ENCODE data around the gene CCDC146.
A peak's percentile ranks its signal among the peaks of the same experiment; 100 is the strongest.
"Not testable (repeated sequence)": the region's sequence is repeated elsewhere in the genome, so short reads cannot be mapped to it uniquely, and the experiment has no call there.

The CCDC146 gene

GRCh38 chr7:77154917-77155464 lies 32.6 kb downstream of the CCDC146 start:
- not testable (repeated sequence) for DNase-seq

GRCh38 chr7:77155601-77156377 lies 33.4 kb downstream of the CCDC146 start:
- DNase-seq = not testable (repeated sequence)

GRCh38 chr7:77157034-77157433 lies 34.6 kb downstream of the CCDC146 start:
- not testable (repeated sequence) for DNase-seq

- no peak for DNase-seq
These were observed 35.0 kb downstream of the CCDC146 start for GRCh38 chr7:77157446-77157845.

GRCh38 chr7:77171073-77171472 lies 48.7 kb downstream of the CCDC146 start:
- DNase-seq = not testable (repeated sequence)

GRCh38 chr7:77172437-77173172 lies 50.2 kb downstream of the CCDC146 start:
- not testable (repeated sequence) for DNase-seq

- not testable (repeated sequence) for DNase-seq
These were observed 52.0 kb downstream of the CCDC146 start for GRCh38 chr7:77174418-77174817.

- DNase-seq = not testable (repeated sequence)
These were observed 52.9 kb downstream of the CCDC146 start for GRCh38 chr7:77175274-77175800.

GRCh38 chr7:77177321-77177904 lies 55.0 kb downstream of the CCDC146 start:
- DNase-seq = not testable (repeated sequence)

- DNase-seq = not testable (repeated sequence)
These were observed 55.6 kb downstream of the CCDC146 start for GRCh38 chr7:77178024-77178423.

GRCh38 chr7:77181015-77181595 lies 58.7 kb downstream of the CCDC146 start:
- no peak for DNase-seq

- DNase-seq = no peak
These were observed 59.3 kb downstream of the CCDC146 start for GRCh38 chr7:77181734-77182133.

- DNase-seq = no peak
These were observed 59.8 kb downstream of the CCDC146 start for GRCh38 chr7:77182261-77182660.

GRCh38 chr7:77184463-77184862 lies 62.0 kb downstream of the CCDC146 start:
- DNase-seq = no peak

- no peak for DNase-seq
These were observed 62.6 kb downstream of the CCDC146 start for GRCh38 chr7:77184990-77185389.

- DNase-seq = no peak
These were observed 63.5 kb downstream of the CCDC146 start for GRCh38 chr7:77185866-77186265.

GRCh38 chr7:77188731-77189437 lies 66.5 kb downstream of the CCDC146 start:
- no peak for DNase-seq

- no peak for DNase-seq
These were observed 74.7 kb downstream of the CCDC146 start for GRCh38 chr7:77197141-77197540.

GRCh38 chr7:77199013-77199966 lies 76.9 kb downstream of the CCDC146 start, which contains the start of gene FGL2:
Gene FGL2 (minus strand): TSS chr7:77199819. CDS start chr7:77199793, 26 bp downstream.
- peak; percentile 40 for DNase-seq

GRCh38 chr7:77200542-77200941 lies 78.1 kb downstream of the CCDC146 start:
- no peak for DNase-seq

- no peak for DNase-seq
These were observed 80.1 kb downstream of the CCDC146 start for GRCh38 chr7:77202481-77202976.

All from NCI-H2107 (cell line).